HepG2 (cell line): ENCODE measurements around the gene SIAH1. TPM values are rescaled to one million over a fixed set of nuclear protein-coding genes. Genes with fewer than 3 reads are reported as not detected.
A peak's percentile ranks its signal among the peaks of the same experiment; 100 is the strongest.

Experiments used
- CENPX ChIP-seq: sonication (generic); formaldehyde crosslinking; IDR thresholded peaks from 2 replicates; pipeline ENCODE4 v1.9.0; 2021; ENCODE audit warnings: mild to moderate bottlenecking, missing genetic modification reagents, moderate library complexity
- EHMT2 ChIP-seq: fragments of 200-600 bp; sonication (generic); IDR thresholded peaks from 2 replicates; pipeline ENCODE4 v1.7.0; 2017; ENCODE audit warnings: antibody characterized with exemption, low read depth, low read length, borderline replicate concordance
- FOXA1 ChIP-seq, 2 experiments: fragments of 450-650 bp in 1 of 2; sonication (generic) in 1 of 2; formaldehyde crosslinking in 1 of 2; IDR thresholded peaks; 2 replicates each; pipeline versions ENCODE4 v1.4.0 to v1.6.1; 2016 to 2020; ENCODE audit warnings: missing genetic modification reagents in 1 of 2
- HNRNPL ChIP-seq: fragments of 200-400 bp; formaldehyde crosslinking; IDR thresholded peaks from 2 replicates; pipeline ENCODE4 v1.6.1; 2017; ENCODE audit warnings: mild to moderate bottlenecking, low read depth, low read length
- KLF16 ChIP-seq, 2 experiments: sonication (generic) in 1 of 2; formaldehyde crosslinking in 1 of 2; IDR thresholded peaks; 2 replicates each; pipeline versions ENCODE4 v1.6.1 to v1.8.0; 2016 to 2023; ENCODE audit warnings: missing genetic modification reagents in 2 of 2, missing compliant biosample characterization in 1 of 2
- KMT2A ChIP-seq: sonication (generic); formaldehyde crosslinking; IDR thresholded peaks from 2 replicates; pipeline ENCODE4 v1.4.0; 2020; ENCODE audit warnings: missing genetic modification reagents
- MEF2D ChIP-seq: sonication (generic); formaldehyde crosslinking; IDR thresholded peaks from 2 replicates; pipeline ENCODE4 v1.5.1; 2020; ENCODE audit warnings: mild to moderate bottlenecking, missing genetic modification reagents
- NR2C2 ChIP-seq: sonication (generic); formaldehyde crosslinking; IDR thresholded peaks from 2 replicates; pipeline ENCODE4 v1.4.0; 2020; ENCODE audit warnings: missing genetic modification reagents, mild to moderate bottlenecking, moderate library complexity, borderline replicate concordance
- NR2F1 ChIP-seq, 2 experiments: fragments of 450-650 bp in 1 of 2; formaldehyde crosslinking in 1 of 2; IDR thresholded peaks; 2 replicates each; pipeline versions ENCODE4 v1.5.0 to v1.6.1; 2016 to 2020; ENCODE audit warnings: mild to moderate bottlenecking in 1 of 2, missing compliant biosample characterization in 1 of 2, missing genetic modification reagents in 1 of 2, moderate library complexity in 1 of 2
- PCBP1 ChIP-seq: fragments of 200-400 bp; formaldehyde crosslinking; IDR thresholded peaks from 2 replicates; pipeline ENCODE4 v1.6.1; 2017; ENCODE audit warnings: mild to moderate bottlenecking, low read depth, low read length, borderline replicate concordance
- TRIM24 ChIP-seq: sonication (generic); formaldehyde crosslinking; IDR thresholded peaks from 2 replicates; pipeline ENCODE4 v1.8.0; 2022; ENCODE audit warnings: mild to moderate bottlenecking, missing genetic modification reagents
- ZBTB1 ChIP-seq: sonication (generic); formaldehyde crosslinking; IDR thresholded peaks from 2 replicates; pipeline ENCODE4 v1.4.0; 2020; ENCODE audit warnings: missing genetic modification reagents, borderline replicate concordance
- ZFX ChIP-seq: sonication (generic); formaldehyde crosslinking; IDR thresholded peaks from 2 replicates; pipeline ENCODE4 v1.4.0; 2020; ENCODE audit warnings: mild to moderate bottlenecking, low read depth, missing genetic modification reagents, moderate library complexity
- ZNF318 ChIP-seq: sonication (generic); formaldehyde crosslinking; IDR thresholded peaks from 2 replicates; pipeline ENCODE4 v1.4.0; 2020; ENCODE audit warnings: mild to moderate bottlenecking, missing genetic modification reagents
- ZNF354B ChIP-seq: sonication (generic); formaldehyde crosslinking; IDR thresholded peaks from 2 replicates; pipeline ENCODE4 v1.8.0; 2022; ENCODE audit warnings: mild to moderate bottlenecking, missing genetic modification reagents
- ZNF619 ChIP-seq: sonication (generic); formaldehyde crosslinking; IDR thresholded peaks from 2 replicates; pipeline ENCODE4 v1.4.0; 2020; ENCODE audit warnings: mild to moderate bottlenecking, missing genetic modification reagents
- ZNF7 ChIP-seq: IDR thresholded peaks from 2 replicates; pipeline ENCODE4 v1.6.1; 2016; ENCODE audit warnings: missing biosample characterization, missing genetic modification reagents
- ZNF737 ChIP-seq: sonication (generic); formaldehyde crosslinking; IDR thresholded peaks from 2 replicates; pipeline ENCODE4 v1.5.0; 2020; ENCODE audit warnings: missing genetic modification reagents, mild to moderate bottlenecking, borderline replicate concordance
- polyA plus RNA-seq, 8 experiments: library from polyadenylated mRNA; depleted of rRNA in 3 of 8; stranded (reverse) in 7 of 8; unstranded in 1 of 8; fragments of >200 nt; fragmentation: Illumina TruSeq in 4 of 8; extraction: Trizol in 4 of 8; gene quantifications; 2 replicates each; pipeline versions ENCODE4 v1.2.1 to v1.2.3, GENCODE V29; 2011 to 2016; ENCODE audit warnings: low read depth in 4 of 8, missing spikeins in 1 of 8, mixed read lengths in 1 of 8; ENCODE audit not compliant: insufficient read depth in 1 of 8
- total RNA-seq, 5 experiments: library from RNA; depleted of rRNA; stranded (reverse); fragments of >200 nt; fragmentation: Illumina TruSeq; extraction: Trizol; gene quantifications; 2 replicates each; pipeline ENCODE4 v1.2.3, GENCODE V29; 2016; ENCODE audit warnings: low read depth in 1 of 5

SIAH1 gene
- total and polyA plus RNA-seq, 2 of the 13 experiments (the other 11 are each of a cell fraction or from before 2014, with no cell fraction given) = 16.0 to 28.6 TPM

GRCh38 chr16:48409839-48410632 is 24.8 kb upstream of the SIAH1 start (continued):
- peak; percentile 60; the same call in 1 of the 2 replicates for TF ChIP-seq NR2C2 (CRISPR knock-in tag)
- 0 out of 2 replicates have a peak, but pooled peaks have one; percentile 16 for TF ChIP-seq ZNF7 (CRISPR knock-in tag)
- TF ChIP-seq HNRNPL = no peak
- TF ChIP-seq KMT2A (CRISPR knock-in tag) = no peak
- peak; percentile 51 to 63; a peak in 3 of 4 replicates for TF ChIP-seq NR2F1 (CRISPR knock-in tag; IDR thresholded peaks at IDR 0.05)
- no peak for TF ChIP-seq CENPX (CRISPR knock-in tag)
- TF ChIP-seq PCBP1 = no peak
- no peak for TF ChIP-seq ZNF619 (CRISPR knock-in tag)
- peak; percentile 57; the same call in 1 of the 2 replicates for TF ChIP-seq MEF2D
- no peak for TF ChIP-seq FOXA1 (IDR thresholded peaks at IDR 0.05)
- TF ChIP-seq FOXA1 (CRISPR knock-in tag; IDR thresholded peaks at IDR 0.05) = peak; percentile 21; the same call in 1 of the 2 replicates
- peak; percentile 69; the same call in 1 of the 2 replicates for TF ChIP-seq ZFX
- peak; percentile 8; the same call in 1 of the 2 replicates for TF ChIP-seq ZNF318 (CRISPR knock-in tag)
- TF ChIP-seq ZNF737 (CRISPR knock-in tag) = no peak
- TF ChIP-seq ZNF354B (CRISPR knock-in tag) = peak; percentile 13; the same call in 1 of the 2 replicates
- peak; percentile 97 for TF ChIP-seq TRIM24 (CRISPR knock-in tag)
- TF ChIP-seq EHMT2 = peak; percentile 67; the same call in 1 of the 2 replicates
- TF ChIP-seq KLF16 (CRISPR knock-in tag; IDR thresholded peaks at IDR 0.05) = peak in 1 of 2 experiments; percentile 70; a peak in 2 of 4 replicates
- TF ChIP-seq ZBTB1 (CRISPR knock-in tag) = no peak
